Astrocyte of the spinal cord (primary cell): ENCODE results near the gene ABCA1.
"Not testable (repeated sequence)": the region's sequence is repeated elsewhere in the genome, so short reads cannot be mapped to it uniquely, and the experiment has no call there.

Experiments
- DNase-seq: peaks from one replicate; pipeline ENCODE4 v3.0.0; 2011; ENCODE audit warnings: low read depth, low spot score
- H3K4me3 ChIP-seq: 2 replicates; pipeline ENCODE4 v1.5.1; 2011; ENCODE audit warnings: low read depth, mild to moderate bottlenecking, low read length, moderate library complexity
- in situ Hi-C: cut with HindIII; loops from 2 replicates; pipeline ENCODE4 v1.10.0; 2017; ENCODE audit warnings: low sequenced_read_pairs
- TF ChIP-seq, protein P1 (sequence below): IDR thresholded peaks from 2 replicates; pipeline ENCODE4 v1.5.1; 2012; ENCODE audit warnings: low read depth, mild to moderate bottlenecking, low read length, inconsistent platforms

Gene ABCA1

DNA sequence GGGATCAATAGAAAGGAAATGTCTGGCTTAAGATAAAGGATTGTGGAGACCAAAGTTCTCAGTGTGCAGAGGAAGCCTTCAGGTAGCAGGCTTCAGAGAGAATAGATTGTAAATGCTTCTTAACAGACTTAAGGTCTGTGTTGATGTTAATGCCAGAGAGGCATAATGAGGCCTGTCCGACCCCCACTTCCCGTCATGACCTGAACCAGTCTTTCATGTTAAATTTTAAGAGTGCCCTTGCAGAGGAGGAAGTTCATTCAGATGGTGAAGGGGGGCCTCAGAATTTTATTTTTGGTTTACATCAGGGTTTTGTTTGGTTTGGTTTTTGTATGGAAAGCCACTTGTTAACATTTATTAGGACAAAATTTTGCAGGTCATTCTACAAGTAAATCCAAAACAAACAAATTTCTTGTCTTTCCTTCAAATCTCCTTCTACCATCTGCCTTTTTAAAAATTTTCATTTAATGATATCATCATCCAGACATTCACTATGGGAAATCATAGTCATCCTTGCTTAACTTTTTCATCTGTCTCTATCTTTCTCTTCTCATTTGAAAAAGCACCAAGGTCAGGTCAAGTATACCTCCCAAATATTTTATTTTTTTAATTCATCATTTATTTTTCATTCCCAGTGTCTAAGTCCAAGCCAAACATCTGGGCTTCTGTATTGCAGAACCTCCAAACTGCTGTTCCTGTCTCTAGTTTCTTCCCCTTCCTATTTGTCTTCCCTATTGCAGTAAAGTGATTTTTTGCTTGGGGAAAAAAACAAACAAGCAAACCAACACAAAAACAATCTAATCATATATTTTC, 6.9 kb upstream of the ABCA1 start:
- TF ChIP-seq, protein P1, sequence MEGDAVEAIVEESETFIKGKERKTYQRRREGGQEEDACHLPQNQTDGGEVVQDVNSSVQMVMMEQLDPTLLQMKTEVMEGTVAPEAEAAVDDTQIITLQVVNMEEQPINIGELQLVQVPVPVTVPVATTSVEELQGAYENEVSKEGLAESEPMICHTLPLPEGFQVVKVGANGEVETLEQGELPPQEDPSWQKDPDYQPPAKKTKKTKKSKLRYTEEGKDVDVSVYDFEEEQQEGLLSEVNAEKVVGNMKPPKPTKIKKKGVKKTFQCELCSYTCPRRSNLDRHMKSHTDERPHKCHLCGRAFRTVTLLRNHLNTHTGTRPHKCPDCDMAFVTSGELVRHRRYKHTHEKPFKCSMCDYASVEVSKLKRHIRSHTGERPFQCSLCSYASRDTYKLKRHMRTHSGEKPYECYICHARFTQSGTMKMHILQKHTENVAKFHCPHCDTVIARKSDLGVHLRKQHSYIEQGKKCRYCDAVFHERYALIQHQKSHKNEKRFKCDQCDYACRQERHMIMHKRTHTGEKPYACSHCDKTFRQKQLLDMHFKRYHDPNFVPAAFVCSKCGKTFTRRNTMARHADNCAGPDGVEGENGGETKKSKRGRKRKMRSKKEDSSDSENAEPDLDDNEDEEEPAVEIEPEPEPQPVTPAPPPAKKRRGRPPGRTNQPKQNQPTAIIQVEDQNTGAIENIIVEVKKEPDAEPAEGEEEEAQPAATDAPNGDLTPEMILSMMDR, result no peak
- no peak overlapping the region for H3K4me3 ChIP-seq
- DNase-seq, result no peak
- in situ Hi-C loops, result no loop called here

DNA sequence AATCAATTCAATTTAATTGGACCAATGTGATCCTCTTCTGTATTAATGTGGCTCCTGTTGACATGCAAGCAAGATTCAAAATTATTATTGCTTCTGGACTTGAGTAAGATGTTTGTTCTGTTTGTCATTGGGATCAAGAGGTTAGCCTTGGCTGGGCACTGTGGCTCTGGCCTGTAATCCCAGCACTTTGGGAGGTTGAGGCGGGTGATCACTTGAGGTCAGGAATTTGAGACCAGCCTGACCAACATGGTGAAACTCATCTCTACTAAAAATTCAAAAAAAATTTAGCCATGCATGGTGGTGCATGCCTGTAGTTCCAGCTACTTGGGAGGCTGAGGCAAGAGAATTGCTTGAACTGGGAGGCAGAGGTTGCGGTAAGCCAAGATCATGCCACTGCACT, 5.1 kb upstream of the ABCA1 start:
- DNase-seq, H3K4me3 ChIP-seq, in situ Hi-C loops: not testable (repeated sequence)

DNA sequence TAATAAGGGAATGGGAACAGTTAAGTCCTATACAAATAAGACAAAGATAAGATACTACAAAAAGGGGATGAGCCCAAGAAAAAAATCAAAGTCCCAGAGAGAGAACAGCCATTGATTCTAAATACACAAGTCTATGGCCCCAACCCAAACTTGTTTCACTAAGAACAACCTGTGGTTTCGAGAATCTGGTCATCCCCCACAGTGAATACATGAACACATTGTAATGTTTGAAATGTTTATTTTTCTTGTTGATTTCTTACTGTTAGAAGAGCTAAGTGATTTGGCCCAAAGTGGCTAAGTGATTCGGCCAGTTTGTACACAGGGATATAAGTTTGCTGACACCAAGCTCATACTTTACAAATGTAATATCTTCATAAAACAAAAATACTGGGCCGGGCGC, 3.3 kb upstream of the ABCA1 start:
- DNase-seq, result no peak
- no peak overlapping the region for H3K4me3 ChIP-seq
- in situ Hi-C loops, result no loop called here
- TF ChIP-seq, protein P1, result no peak

DNA sequence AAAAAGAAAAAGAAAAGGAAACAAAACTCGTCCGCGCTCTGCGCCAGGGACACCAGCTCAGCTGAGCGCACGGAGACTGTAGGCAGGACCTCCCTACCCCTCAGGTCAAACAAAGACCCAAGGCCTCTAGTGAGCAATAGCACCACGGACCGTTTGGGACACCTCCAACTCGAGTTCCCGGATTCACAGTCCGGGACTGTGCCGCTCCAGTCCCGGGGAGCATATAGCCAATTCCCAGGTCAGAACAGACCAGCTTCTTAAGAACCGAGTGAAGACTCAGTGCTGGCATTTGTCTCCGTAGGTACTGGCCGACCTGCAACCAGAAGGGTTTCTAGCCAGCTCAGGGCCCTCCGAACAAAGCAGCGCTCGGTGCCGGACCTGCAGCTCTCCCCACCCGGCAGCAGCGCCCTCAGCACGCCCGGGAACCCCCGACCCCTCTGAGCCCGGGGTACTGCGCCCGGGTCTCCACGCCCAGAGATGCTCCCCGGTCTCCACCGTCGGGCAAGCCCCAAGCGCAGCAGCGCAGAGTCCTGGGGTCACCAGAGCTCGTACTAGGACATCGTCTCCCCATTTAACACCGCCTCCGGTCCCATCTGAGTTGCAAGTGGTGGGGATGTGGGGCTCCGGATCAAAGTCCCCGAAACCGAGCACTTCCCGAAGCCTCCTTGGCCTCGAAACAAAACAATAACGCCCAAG, 591 bp downstream of the ABCA1 start:
- H3K4me3 ChIP-seq, result peak overlapping the region; percentile 90
- DNase-seq, result peak; percentile 54
- in situ Hi-C loops, result no loop called here
- TF ChIP-seq, protein P1, result no peak

DNA sequence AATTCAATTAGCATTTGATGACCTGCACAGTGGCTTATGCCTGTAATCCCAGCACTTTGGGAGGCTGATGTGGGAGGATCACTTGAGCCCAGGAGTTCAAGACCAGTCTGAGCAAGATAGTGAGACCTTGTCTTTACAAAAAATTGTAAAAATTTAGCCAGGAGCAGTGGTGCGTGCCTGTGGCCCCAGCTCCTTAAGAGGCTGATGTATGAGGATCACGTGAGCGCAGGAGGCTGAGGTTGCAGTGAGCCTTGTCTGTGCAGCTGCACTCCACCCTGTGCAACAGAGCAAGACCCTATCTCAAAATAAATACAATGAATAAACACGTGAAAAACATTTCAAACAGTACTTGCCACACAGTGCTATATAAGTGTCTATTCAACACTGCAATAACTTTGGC, 4.2 kb downstream of the ABCA1 start:
- no peak for DNase-seq
- H3K4me3 ChIP-seq, result no peak overlapping the region
- in situ Hi-C loops, result no loop called here
- TF ChIP-seq, protein P1, result no peak

DNA sequence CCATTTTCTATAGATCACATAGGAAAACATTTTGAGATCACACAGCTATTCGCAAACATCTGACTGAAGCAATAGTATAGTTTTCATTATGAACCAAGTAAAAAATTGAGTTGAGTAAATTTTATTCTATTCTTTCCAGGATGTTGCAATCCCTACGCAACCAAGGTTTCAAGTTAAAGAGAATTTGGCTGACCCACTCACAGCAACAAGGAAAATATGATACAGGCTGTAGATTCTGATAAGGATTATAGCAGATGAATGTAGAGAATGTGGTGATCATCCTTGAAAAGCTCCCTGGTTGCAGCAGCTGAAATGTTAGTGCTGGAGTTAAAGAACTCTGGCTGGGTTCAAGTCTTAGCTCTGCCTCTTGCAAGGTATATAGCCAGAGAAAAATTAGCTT, 4.7 kb downstream of the ABCA1 start:
- in situ Hi-C loops, result no loop called here
- DNase-seq, result peak; percentile 48
- TF ChIP-seq, protein P1, result no peak
- no peak overlapping the region for H3K4me3 ChIP-seq

DNA sequence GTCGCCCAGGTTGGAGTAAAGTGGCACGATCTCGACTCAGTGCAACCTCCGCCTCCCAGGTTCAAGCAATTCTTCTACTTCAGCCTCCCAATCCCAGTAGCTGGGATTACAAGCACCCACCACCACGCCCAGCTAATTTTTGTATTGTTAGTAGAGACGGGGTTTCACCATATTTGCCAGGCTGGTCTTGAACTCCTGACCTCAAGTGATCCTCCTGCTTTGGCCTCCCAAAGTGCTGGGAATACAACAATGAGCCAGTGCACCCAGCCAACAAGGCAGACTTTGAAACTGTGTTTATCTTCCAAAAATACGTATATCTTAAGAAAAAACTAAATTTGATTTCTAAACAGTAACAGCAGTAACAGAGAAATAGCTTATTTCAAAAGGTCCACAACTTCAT, 5.2 kb downstream of the ABCA1 start:
- DNase-seq, in situ Hi-C loops: not testable (repeated sequence)

More for the DNA sequence above, 5.2 kb downstream of the ABCA1 start:
- H3K4me3 ChIP-seq, result not testable (repeated sequence)
